IPS DF 4.7 (cell line): Measurements from ENCODE around the gene CERS6.

Source experiments
- DNase-seq: peaks from one replicate; pipeline ENCODE4 v3.0.0-alpha.2; 2013; ENCODE audit warnings: low spot score; ENCODE audit errors: extremely low read depth

CERS6 gene

GRCh38 chr2:168797286-168797655 is 341.2 kb downstream of the CERS6 start:
- no peak for DNase-seq

GRCh38 chr2:168798076-168798887 is 342.2 kb downstream of the CERS6 start:
- DNase-seq, result no peak

GRCh38 chr2:168798888-168799410 is 342.9 kb downstream of the CERS6 start:
- DNase-seq, result no peak

GRCh38 chr2:168801471-168801870 is 345.4 kb downstream of the CERS6 start:
- no peak for DNase-seq

GRCh38 chr2:168801961-168802858 is 346.1 kb downstream of the CERS6 start, which contains the start of gene NOSTRIN:
TSS of gene NOSTRIN (plus strand) at chr2:168802637. CDS start at chr2:168802647, 10 bp downstream.
- no peak for DNase-seq

GRCh38 chr2:168802859-168803725 is 347.0 kb downstream of the CERS6 start:
- DNase-seq, result no peak

- no peak for DNase-seq
Observed at GRCh38 chr2:168804214-168804613, 348.1 kb downstream of the CERS6 start.

- no peak for DNase-seq
Observed at GRCh38 chr2:168805615-168806014, 349.5 kb downstream of the CERS6 start.

- no peak for DNase-seq
Observed at GRCh38 chr2:168809537-168809936, 353.5 kb downstream of the CERS6 start.

GRCh38 chr2:168810235-168810634 is 354.2 kb downstream of the CERS6 start:
- no peak for DNase-seq

- DNase-seq, result no peak
Observed at GRCh38 chr2:168811696-168812095, 355.6 kb downstream of the CERS6 start.

GRCh38 chr2:168814046-168814445 is 358.0 kb downstream of the CERS6 start:
- no peak for DNase-seq

GRCh38 chr2:168814939-168815907 is 359.2 kb downstream of the CERS6 start:
- no peak for DNase-seq

- no peak for DNase-seq
Observed at GRCh38 chr2:168816369-168816768, 360.3 kb downstream of the CERS6 start.

GRCh38 chr2:168819050-168819715 is 363.1 kb downstream of the CERS6 start:
- DNase-seq, result no peak

- DNase-seq, result no peak
Observed at GRCh38 chr2:168819829-168820489, 363.9 kb downstream of the CERS6 start.

- DNase-seq, result no peak
Observed at GRCh38 chr2:168821577-168821976, 365.5 kb downstream of the CERS6 start.

- no peak for DNase-seq
Observed at GRCh38 chr2:168821992-168822391, 365.9 kb downstream of the CERS6 start.
